ENCODE measurements around the gene SHCBP1L.

The SHCBP1L gene

GRCh38 chr1:182860658-182861057, 92.3 kb downstream of the SHCBP1L start:
- peaks cover 4 to 10% of the 10 kb centered on the region in 2 donors for H3K4me1 ChIP-seq (ENCODE audit: control insufficient read depth in 1 of 2, insufficient read depth in 2 of 2, low read length in 2 of 2)
- H3K4me3 ChIP-seq (ENCODE audit: low read depth in 1 of 2, low read length in 2 of 2), result no peak overlapping the region
- H3K27ac ChIP-seq (ENCODE audit: low read length), result no peak overlapping the region
- H3K27me3 ChIP-seq (ENCODE audit: low read depth, low read length), result no peaks in the 10 kb centered on the region
- peaks cover 77 to 88% of the 10 kb centered on the region in 2 donors for H3K36me3 ChIP-seq (ENCODE audit: control insufficient read depth in 1 of 2, insufficient read depth in 2 of 2, low read length in 2 of 2)
- no peaks in the 10 kb centered on the region for H3K9me3 ChIP-seq (ENCODE audit: control insufficient read depth in 1 of 2, low read length in 2 of 2)

- no peaks in the 10 kb centered on the region for H3K9me3 ChIP-seq (ENCODE audit: control insufficient read depth in 1 of 2, low read length in 2 of 2)
- H3K4me3 ChIP-seq (ENCODE audit: low read depth in 1 of 2, low read length in 2 of 2), result no peak overlapping the region
- H3K36me3 ChIP-seq (ENCODE audit: control insufficient read depth in 1 of 2, insufficient read depth in 2 of 2, low read length in 2 of 2), result peaks cover 78 to 93% of the 10 kb centered on the region in 2 donors
- H3K27me3 ChIP-seq (ENCODE audit: low read depth, low read length), result no peaks in the 10 kb centered on the region
- H3K27ac ChIP-seq (ENCODE audit: low read length), result no peak overlapping the region
- H3K4me1 ChIP-seq (ENCODE audit: control insufficient read depth in 1 of 2, insufficient read depth in 2 of 2, low read length in 2 of 2), result peaks cover 4 to 17% of the 10 kb centered on the region in 2 donors
These were observed 95.8 kb downstream of the SHCBP1L start for GRCh38 chr1:182857212-182857611.

- Histone ChIP-seq H3K4me3 (ENCODE audit: low read depth in 1 of 2, low read length in 2 of 2) (no peak overlapping the region), H3K27me3 (ENCODE audit: low read depth, low read length) (no peaks in the 10 kb centered on the region), H3K27ac (ENCODE audit: low read length) (no peak overlapping the region), H3K9me3 (ENCODE audit: control insufficient read depth in 1 of 2, low read length in 2 of 2) (no peaks in the 10 kb centered on the region), H3K4me1 (ENCODE audit: control insufficient read depth in 1 of 2, insufficient read depth in 2 of 2, low read length in 2 of 2) (peaks cover 4 to 17% of the 10 kb centered on the region in 2 donors), H3K36me3 (ENCODE audit: control insufficient read depth in 1 of 2, insufficient read depth in 2 of 2, low read length in 2 of 2) (peaks cover 70 to 86% of the 10 kb centered on the region in 2 donors)
These were observed 97.1 kb downstream of the SHCBP1L start for GRCh38 chr1:182855911-182856310.

- Histone ChIP-seq H3K4me3 (ENCODE audit: low read depth in 1 of 2, low read length in 2 of 2) (no peak overlapping the region), H3K4me1 (ENCODE audit: control insufficient read depth in 1 of 2, insufficient read depth in 2 of 2, low read length in 2 of 2) (peaks cover 4 to 21% of the 10 kb centered on the region in 2 donors), H3K36me3 (ENCODE audit: control insufficient read depth in 1 of 2, insufficient read depth in 2 of 2, low read length in 2 of 2) (peaks cover 61 to 70% of the 10 kb centered on the region in 2 donors), H3K9me3 (ENCODE audit: control insufficient read depth in 1 of 2, low read length in 2 of 2) (no peaks in the 10 kb centered on the region), H3K27ac (ENCODE audit: low read length) (no peak overlapping the region), H3K27me3 (ENCODE audit: low read depth, low read length) (no peaks in the 10 kb centered on the region)
These were observed 101.1 kb downstream of the SHCBP1L start for GRCh38 chr1:182851825-182852224.

GRCh38 chr1:182850319-182850718, 102.6 kb downstream of the SHCBP1L start:
- H3K4me1 ChIP-seq (ENCODE audit: control insufficient read depth in 1 of 2, insufficient read depth in 2 of 2, low read length in 2 of 2), result peaks cover 0 to 18% of the 10 kb centered on the region in 2 donors
- no peak overlapping the region for H3K4me3 ChIP-seq (ENCODE audit: low read depth in 1 of 2, low read length in 2 of 2)
- H3K27me3 ChIP-seq (ENCODE audit: low read depth, low read length), result no peaks in the 10 kb centered on the region
- H3K9me3 ChIP-seq (ENCODE audit: control insufficient read depth in 1 of 2, low read length in 2 of 2), result no peaks in the 10 kb centered on the region
- peaks cover 62 to 67% of the 10 kb centered on the region in 2 donors for H3K36me3 ChIP-seq (ENCODE audit: control insufficient read depth in 1 of 2, insufficient read depth in 2 of 2, low read length in 2 of 2)
- no peak overlapping the region for H3K27ac ChIP-seq (ENCODE audit: low read length)

All from muscle layer of duodenum (tissue), 2 donors.